C4-2B (cell line): Measurements from ENCODE around the gene FAT4.

Experiments
- H3K27ac ChIP-seq: fragments of 450-650 bp; 2 replicates; pipeline ENCODE4 v1.5.1; 2017
- CTCF ChIP-seq: fragments of 450-650 bp; conservative IDR thresholded peaks from 2 replicates; pipeline ENCODE4 v1.5.1; 2017; ENCODE audit warnings: mild to moderate bottlenecking
- ZFX ChIP-seq: fragments of 450-650 bp; IDR thresholded peaks from 2 replicates; pipeline ENCODE4 v1.6.1; 2017

The FAT4 gene

GRCh38 chr4:125306533-125306932 is 8.2 kb upstream of the FAT4 start:
- no peak overlapping the region for H3K27ac ChIP-seq
- TF ChIP-seq CTCF = no peak

GRCh38 chr4:125311503-125311902 is 3.3 kb upstream of the FAT4 start:
- H3K27ac ChIP-seq = no peak overlapping the region
- TF ChIP-seq ZFX = no peak
- TF ChIP-seq CTCF = no peak

GRCh38 chr4:125313497-125313896 is 1.3 kb upstream of the FAT4 start:
- no peak for TF ChIP-seq ZFX
- TF ChIP-seq CTCF = peak; percentile 82
- no peak overlapping the region for H3K27ac ChIP-seq

DNA sequence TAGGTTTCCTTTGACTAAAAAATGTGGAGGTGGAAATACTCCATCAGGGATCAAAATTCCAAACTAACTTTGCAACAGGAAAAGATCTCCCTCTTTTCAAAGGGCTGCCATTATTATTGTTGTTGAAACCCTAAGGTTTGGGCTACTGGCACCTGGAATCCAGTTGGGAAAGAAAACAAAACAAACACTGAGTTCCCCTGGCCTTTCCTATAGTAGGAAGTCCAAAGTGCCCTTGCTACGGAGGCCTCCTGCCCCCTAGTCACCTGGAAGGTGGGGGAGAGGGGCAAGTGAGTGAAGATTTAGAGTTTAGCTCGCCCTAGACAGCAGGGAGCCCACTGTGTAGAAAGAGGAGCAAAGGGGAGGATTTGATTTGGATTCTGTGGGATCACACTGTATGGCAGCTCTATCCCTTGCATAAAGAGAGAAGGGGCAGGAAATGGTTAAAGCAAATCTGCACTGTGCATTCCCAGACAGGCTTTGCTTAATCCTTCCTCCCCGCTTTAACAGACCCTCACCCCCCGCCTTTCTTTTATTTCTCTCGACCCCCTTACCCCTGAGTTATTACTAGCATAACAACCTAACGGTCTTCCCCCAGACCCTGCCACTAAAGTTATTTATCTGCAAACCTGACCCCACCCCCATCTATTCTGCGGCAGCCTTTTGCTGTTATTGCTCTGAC is 627 bp upstream of the FAT4 start:
- TF ChIP-seq CTCF = no peak

GRCh38 chr4:125315576-125316400 is 1.0 kb downstream of the FAT4 start:
- TF ChIP-seq CTCF (peak; percentile 26), ZFX (no peak)
- H3K27ac ChIP-seq = no peak overlapping the region; the same call in 1 of the 2 replicates

More for the DNA sequence above, 627 bp upstream of the FAT4 start:
- H3K27ac ChIP-seq = no peak overlapping the region

GRCh38 chr4:125316401-125316790 is 1.6 kb downstream of the FAT4 start:
- TF ChIP-seq ZFX (no peak), CTCF (no peak)
- no peak overlapping the region for H3K27ac ChIP-seq

- no peak overlapping the region for H3K27ac ChIP-seq
- TF ChIP-seq ZFX = no peak
These were observed 2.2 kb downstream of the FAT4 start for GRCh38 chr4:125316791-125317524.
